T-helper 17 cell (primary cell): ENCODE data around the gene SLC23A2. TPM values are rescaled to one million over a fixed set of nuclear protein-coding genes. Genes with fewer than 3 reads are reported as not detected.
A peak's percentile ranks its signal among the peaks of the same experiment; 100 is the strongest.

Experiments used
- ATAC-seq: fragments of 150-1000 bp; cut with Tn5 transposase; 2 replicates; pipeline ENCODE4 v1.10.0; 2021; ENCODE audit warnings: mild to moderate bottlenecking, moderate library complexity
- DNase-seq, 3 donors: peaks; one replicate each; pipeline versions ENCODE4 v3.0.0 to v3.0.0-alpha.2; 2020 to 2021
- H3K9me3 ChIP-seq: one replicate; pipeline ENCODE4 v1.7.0; 2013; ENCODE audit warnings: low read length, mild to moderate bottlenecking; ENCODE audit not compliant: control insufficient read depth, poor library complexity, severe bottlenecking
- H3K27ac Mint-ChIP-seq: one replicate; pipeline ENCODE4 v1.8.0; 2022; ENCODE audit warnings: mild to moderate bottlenecking, moderate library complexity, mixed read lengths
- H3K27me3 Mint-ChIP-seq: one replicate; pipeline ENCODE4 v1.8.0; 2022; ENCODE audit warnings: mixed read lengths
- H3K36me3 Mint-ChIP-seq: one replicate; pipeline ENCODE4 v1.8.0; 2022; ENCODE audit warnings: low read depth, mixed read lengths
- H3K4me1 Mint-ChIP-seq: one replicate; pipeline ENCODE4 v1.8.0; 2022; ENCODE audit warnings: mild to moderate bottlenecking, mixed read lengths
- H3K4me3 Mint-ChIP-seq: one replicate; pipeline ENCODE4 v1.8.0; 2022; ENCODE audit warnings: mild to moderate bottlenecking, moderate library complexity, mixed read lengths
- total RNA-seq, 4 donors: library from RNA in 2 of 4; stranded (reverse) in 2 of 4; gene quantifications; one replicate each; pipeline ENCODE4 v1.2.3 and lab custom pipeline; 2022 to 2026

SLC23A2 gene
- total RNA-seq, 2 donors from 2014 or later = 18.0 to 24.4 TPM

DNA sequence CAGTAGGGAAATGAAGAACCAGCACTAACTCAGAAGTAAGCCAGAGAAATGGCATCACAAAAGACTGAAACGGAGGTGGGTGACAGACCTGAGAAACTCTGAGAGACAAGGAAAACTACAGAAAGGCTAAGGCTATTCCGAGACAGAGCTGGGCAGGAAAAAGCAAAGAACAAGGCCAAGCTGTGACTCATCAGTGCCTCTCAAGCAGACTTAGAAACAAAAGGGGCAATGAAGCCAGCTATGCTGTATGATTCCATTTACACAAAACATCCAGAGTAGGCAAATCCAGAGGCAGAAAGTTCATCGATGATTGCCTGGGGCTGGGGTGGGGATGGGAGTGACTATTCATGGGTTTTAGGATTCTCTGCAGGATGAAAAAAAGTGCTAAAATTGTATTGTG lies 50.0 kb downstream of the SLC23A2 start:
- peaks cover 4% of the 10 kb centered on the region for H3K36me3 Mint-ChIP-seq
- no peaks in the 10 kb centered on the region for H3K9me3 ChIP-seq
- H3K27ac Mint-ChIP-seq = no peak overlapping the region
- ATAC-seq = no peak
- no peak overlapping the region for H3K4me3 Mint-ChIP-seq
- no peaks in the 10 kb centered on the region for H3K27me3 Mint-ChIP-seq
- DNase-seq = no peak
- peaks cover 8% of the 10 kb centered on the region for H3K4me1 Mint-ChIP-seq

DNA sequence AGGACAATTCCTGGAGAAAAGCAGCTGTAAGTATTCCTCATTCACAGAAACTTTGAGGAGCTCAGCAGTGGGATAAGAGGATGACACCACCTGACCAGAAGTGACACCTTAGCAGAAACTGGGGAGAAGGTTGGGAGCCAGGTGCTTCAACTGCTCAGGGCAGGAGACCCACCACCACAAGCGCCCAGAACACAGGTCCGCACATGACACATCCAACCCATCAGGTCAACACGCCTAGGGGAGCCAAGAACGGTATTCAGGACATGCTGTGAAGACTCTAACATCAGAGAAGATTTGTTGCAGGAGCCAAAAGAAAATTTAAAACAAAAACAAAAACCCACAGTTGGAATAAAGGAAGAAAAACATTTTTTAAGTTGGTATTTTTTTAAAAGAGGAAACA lies 50.5 kb downstream of the SLC23A2 start:
- no peak for ATAC-seq
- H3K4me1 Mint-ChIP-seq = peaks cover 8% of the 10 kb centered on the region
- H3K4me3 Mint-ChIP-seq = no peak overlapping the region
- H3K27ac Mint-ChIP-seq = peak overlapping the region; percentile 66
- H3K27me3 Mint-ChIP-seq = no peaks in the 10 kb centered on the region
- peaks cover 4% of the 10 kb centered on the region for H3K36me3 Mint-ChIP-seq
- DNase-seq = no peak
- no peaks in the 10 kb centered on the region for H3K9me3 ChIP-seq

DNA sequence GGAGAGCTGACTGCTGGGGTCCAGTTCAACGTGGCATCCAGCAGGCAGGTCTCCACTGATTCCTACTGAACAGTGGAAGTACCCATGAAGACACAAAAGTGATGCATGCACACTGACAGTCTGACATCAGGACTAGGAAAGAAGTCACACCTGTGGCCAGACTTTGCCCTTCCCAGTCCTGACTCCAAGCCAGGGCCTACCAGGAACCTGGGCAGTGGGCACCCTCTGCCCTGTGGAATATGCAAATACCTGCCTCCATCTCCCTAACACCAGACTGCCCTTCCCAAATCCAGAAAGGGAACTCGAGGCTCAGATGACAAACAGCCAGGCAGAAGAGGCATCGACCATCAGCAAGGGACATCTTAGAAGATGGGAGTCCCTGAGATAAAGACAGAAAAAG lies 50.9 kb downstream of the SLC23A2 start:
- ATAC-seq (no peak), DNase-seq (no peak)
- H3K27me3 Mint-ChIP-seq = no peaks in the 10 kb centered on the region
- no peak overlapping the region for H3K4me3 Mint-ChIP-seq
- H3K9me3 ChIP-seq = no peaks in the 10 kb centered on the region
- peak overlapping the region; percentile 66 for H3K27ac Mint-ChIP-seq
- H3K4me1 Mint-ChIP-seq = peaks cover 8% of the 10 kb centered on the region
- H3K36me3 Mint-ChIP-seq = peaks cover 4% of the 10 kb centered on the region

DNA sequence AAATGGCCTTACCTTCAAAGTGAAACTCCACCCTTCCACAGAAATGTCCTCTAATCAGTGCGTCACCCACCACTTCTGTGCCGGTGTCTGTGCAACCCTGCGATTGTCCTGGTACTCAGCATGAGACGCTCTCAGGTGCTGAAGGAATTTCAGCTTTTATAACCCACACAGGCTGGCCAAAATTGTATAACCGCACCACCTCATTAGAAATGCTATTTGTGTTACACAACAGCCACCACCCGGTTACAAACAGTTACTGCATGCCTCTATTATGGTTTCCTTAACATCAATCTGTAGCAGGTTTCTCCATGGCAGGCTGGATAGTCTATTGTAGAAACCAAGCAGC lies 51.5 kb downstream of the SLC23A2 start:
- ATAC-seq (peak; percentile 85), DNase-seq (no peak)
- Mint-ChIP-seq H3K27me3 (no peaks in the 10 kb centered on the region), H3K36me3 (peaks cover 4% of the 10 kb centered on the region), H3K4me3 (peak overlapping the region; percentile 86), H3K4me1 (peaks cover 8% of the 10 kb centered on the region), H3K27ac (peak overlapping the region; percentile 47)
- H3K9me3 ChIP-seq = no peaks in the 10 kb centered on the region

DNA sequence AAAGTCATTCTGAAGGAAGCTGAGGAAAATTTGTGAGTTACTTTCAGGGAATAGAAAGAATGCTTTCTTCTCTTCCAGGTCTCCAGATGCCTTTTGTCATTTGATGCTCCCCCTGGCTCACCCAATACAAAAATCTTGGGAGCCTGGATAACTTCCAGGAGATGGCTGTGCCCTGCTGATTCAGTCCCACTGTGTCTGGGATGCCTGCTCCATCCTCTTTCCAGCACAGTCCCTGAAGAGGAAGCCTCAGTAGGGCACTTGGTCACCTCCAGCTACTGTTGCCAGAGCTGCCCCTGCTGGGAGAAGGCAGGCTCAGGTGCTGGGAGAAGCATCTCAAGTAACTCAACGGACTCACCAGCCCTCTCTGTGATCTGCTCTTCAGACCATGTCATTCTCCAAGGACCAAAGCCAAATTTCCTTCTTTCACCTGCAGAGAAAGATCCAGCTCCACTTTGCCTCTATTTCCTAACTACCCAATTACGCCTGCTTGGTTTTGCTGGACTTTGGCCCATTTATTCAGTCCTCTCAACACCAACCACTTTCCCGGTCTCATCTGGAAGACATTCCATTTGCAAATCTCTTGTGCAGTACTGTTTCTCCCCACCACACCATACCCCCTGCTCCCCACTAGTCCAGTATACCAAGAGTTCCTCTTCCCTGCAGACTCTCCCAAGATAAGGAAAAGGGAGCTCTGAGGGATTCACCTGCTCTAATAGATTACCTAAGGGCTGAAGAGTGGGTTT lies 53.3 kb downstream of the SLC23A2 start:
- DNase-seq (no peak), ATAC-seq (no peak)
- Mint-ChIP-seq H3K4me3 (no peak overlapping the region), H3K4me1 (peaks cover 8% of the 10 kb centered on the region), H3K27ac (no peak overlapping the region), H3K36me3 (peaks cover 4% of the 10 kb centered on the region), H3K27me3 (no peaks in the 10 kb centered on the region)
- no peaks in the 10 kb centered on the region for H3K9me3 ChIP-seq

DNA sequence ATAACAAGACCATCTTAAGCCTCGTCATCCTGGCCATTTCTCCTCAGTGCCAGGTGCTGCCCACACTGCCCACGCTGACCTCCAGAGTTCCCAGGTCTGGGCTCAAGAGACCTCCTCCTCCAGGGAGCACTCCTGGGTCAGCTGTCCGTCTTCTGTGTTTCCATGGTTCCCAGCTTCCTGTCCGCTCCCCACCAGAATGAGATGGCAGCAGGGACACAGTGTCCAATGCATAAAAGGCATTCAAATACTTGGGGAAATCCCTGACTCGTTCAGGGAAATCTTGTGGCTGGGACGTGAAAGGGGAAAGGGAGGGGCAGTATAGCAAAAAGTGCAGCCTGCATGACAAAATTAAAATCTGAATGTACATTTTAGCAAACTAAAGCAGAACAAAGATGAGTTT lies 54.3 kb downstream of the SLC23A2 start:
- no peak overlapping the region for H3K27ac Mint-ChIP-seq
- H3K4me1 Mint-ChIP-seq = peaks cover 12% of the 10 kb centered on the region
- peaks cover 4% of the 10 kb centered on the region for H3K36me3 Mint-ChIP-seq
- no peak overlapping the region for H3K4me3 Mint-ChIP-seq
- H3K27me3 Mint-ChIP-seq = no peaks in the 10 kb centered on the region
- DNase-seq (no peak), ATAC-seq (no peak)
- H3K9me3 ChIP-seq = no peaks in the 10 kb centered on the region

DNA sequence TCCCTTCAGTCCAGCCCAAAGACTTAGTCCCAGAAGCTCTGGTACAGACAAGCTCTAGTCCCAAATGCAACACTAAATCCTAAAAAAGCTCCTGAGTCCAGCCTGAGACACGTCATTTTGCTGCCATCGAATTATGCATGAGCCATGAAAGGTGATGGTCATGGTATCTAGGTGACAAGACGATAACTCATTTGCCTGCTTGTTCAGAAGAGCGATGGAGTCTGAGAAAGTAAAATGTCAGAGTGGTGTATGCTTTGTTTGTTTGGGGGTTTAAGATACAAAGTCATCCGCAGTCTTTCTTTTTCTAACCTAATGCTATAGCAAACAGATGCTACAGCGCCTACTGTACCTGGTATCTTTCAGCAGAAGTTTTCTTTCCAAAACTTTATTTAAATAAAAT lies 54.7 kb downstream of the SLC23A2 start:
- Mint-ChIP-seq H3K27me3 (no peaks in the 10 kb centered on the region), H3K4me1 (peaks cover 14% of the 10 kb centered on the region), H3K36me3 (peaks cover 4% of the 10 kb centered on the region), H3K4me3 (no peak overlapping the region), H3K27ac (no peak overlapping the region)
- no peak for ATAC-seq
- no peak for DNase-seq
- no peaks in the 10 kb centered on the region for H3K9me3 ChIP-seq

DNA sequence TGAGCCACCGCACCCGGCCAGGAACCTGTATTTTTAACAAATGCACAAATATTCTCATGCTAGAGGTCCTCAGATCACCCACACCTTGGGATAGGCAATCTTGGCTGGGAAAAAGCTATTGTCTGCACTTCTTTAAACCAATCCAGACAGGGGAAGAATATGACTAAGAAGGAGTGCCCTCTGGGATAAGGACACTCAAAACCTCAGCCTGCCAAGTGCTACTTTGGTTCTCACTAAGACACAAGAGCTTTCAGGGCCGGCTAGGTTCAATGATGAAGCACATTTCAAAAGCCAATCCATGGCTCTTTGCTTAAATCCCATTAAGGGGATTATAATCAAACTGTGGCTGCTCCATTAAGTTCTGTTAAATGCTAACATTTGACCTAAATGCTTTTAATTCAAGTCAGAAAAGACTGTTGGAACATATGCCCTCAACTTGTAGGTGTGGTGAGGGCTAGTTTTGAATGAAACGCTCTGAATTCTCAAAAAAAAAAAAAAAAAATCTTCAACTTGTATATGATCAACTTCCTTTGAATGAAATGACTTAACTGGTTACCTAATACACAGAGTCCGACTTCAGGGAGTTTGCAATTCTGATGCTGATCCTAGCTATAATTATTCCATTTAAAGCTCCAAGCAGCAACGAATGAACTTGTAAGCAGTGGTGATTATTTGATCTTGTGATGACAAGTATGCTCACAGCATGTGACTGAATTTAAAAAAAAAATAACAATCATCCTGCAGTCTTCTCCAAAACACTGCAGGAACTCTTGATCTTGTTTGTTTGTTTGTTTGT lies 56.6 kb downstream of the SLC23A2 start:
- no peak for DNase-seq
- H3K27me3 Mint-ChIP-seq = no peaks in the 10 kb centered on the region
- H3K4me1 Mint-ChIP-seq = peaks cover 12% of the 10 kb centered on the region
- no peak for ATAC-seq
- peaks cover 2% of the 10 kb centered on the region for H3K36me3 Mint-ChIP-seq
- H3K4me3 Mint-ChIP-seq = no peak overlapping the region
- peak overlapping the region; percentile 51 for H3K27ac Mint-ChIP-seq
- no peaks in the 10 kb centered on the region for H3K9me3 ChIP-seq

DNA sequence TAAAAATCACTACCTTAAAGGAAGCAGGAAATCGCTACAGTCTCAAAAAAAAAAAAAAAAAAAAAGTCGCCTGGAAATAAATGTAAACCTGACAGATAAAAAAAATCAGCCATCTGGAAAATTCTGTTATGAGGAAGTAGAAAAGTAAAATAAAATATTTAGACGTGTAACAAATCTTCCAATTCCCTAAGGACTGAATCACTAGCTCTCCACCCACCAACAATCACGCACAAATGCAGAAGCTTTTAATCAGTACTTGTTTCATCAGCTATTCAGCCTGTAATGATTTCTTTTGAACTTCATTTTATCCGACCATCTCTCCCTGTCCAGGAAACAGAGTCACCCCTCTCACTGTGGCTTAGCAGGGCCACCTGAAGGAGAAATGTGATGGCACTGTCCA lies 59.0 kb downstream of the SLC23A2 start:
- H3K4me3 Mint-ChIP-seq = no peak overlapping the region
- ATAC-seq (no peak), DNase-seq (no peak)
- H3K4me1 Mint-ChIP-seq = peaks cover 9% of the 10 kb centered on the region
- no peaks in the 10 kb centered on the region for H3K27me3 Mint-ChIP-seq
- H3K9me3 ChIP-seq = no peaks in the 10 kb centered on the region
- no peaks in the 10 kb centered on the region for H3K36me3 Mint-ChIP-seq
- no peak overlapping the region for H3K27ac Mint-ChIP-seq

DNA sequence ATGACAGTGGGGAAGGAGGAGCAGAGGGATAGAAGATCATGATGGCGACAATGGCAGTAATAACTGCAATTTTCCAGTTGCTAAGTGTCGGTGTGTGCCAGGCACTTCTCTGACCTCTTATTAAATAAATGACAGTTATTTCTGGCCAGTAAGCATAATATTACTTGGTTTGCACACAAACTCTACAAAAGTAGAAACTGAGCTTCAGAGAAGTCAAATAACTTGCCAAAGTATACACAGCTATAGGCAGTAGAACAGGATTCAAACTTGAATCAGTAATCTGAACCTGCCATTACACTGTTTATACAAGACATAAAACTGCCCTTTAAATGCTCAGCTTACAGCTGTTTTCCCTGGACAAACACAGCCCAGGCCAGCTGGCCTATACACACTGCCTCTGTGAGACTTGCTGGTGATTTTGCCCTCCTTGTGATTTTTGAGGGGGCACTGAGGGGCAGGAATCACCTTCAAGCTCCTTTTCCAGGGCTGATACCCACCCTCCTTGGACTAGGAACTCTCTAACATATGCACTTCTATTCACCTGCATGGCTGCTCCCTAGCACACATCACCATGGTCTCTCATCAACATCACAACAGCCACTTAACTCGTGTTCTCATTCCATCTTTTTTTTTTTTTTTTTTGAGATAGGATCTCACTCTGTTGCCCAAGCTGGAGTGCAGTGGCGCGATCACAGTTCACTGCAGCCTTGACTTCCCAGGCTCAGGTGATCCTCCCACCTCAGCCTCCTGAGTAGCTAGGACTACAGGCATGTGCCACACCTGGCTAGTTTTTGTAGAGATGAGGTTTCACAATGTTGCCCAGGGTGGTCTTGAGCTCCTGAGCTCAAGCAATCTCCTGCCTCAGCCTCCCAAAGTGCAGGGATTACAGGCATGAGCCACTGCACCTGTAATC lies 63.6 kb downstream of the SLC23A2 start:
- H3K4me1 Mint-ChIP-seq = peaks cover 17% of the 10 kb centered on the region
- H3K4me3 Mint-ChIP-seq = no peak overlapping the region
- H3K36me3 Mint-ChIP-seq = peaks cover 2% of the 10 kb centered on the region
- H3K9me3 ChIP-seq = no peaks in the 10 kb centered on the region
- DNase-seq (no peak), ATAC-seq (no peak)
- no peaks in the 10 kb centered on the region for H3K27me3 Mint-ChIP-seq
- H3K27ac Mint-ChIP-seq = no peak overlapping the region

DNA sequence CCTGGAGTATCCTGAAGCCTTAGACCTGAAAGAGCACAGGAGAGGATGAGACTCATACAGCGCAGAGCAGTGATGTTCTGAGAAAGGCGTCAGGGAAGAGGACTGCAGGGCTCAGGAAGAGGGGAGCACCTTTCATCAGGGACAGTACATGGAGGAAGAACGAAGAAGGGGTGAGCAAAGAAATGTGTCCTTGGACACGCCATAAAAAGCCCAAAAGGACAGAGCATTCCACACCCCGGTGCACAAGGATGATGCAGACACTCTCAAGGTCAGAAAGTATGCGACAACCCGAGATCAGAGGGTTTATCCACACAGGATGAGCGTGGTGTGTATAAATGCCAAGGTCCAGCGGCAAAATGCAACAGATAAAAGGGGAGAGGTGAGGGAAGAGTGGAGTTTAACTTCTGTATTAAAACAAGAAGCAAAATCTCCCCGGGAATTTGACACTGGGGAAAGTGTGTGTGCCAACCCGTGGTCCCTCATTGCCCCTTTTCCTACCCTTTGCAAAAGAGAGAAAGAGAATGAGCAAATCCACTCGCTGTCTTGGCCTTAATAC lies 64.4 kb downstream of the SLC23A2 start:
- Mint-ChIP-seq H3K4me1 (peaks cover 15% of the 10 kb centered on the region), H3K27me3 (no peaks in the 10 kb centered on the region), H3K36me3 (peaks cover 2% of the 10 kb centered on the region), H3K27ac (no peak overlapping the region), H3K4me3 (no peak overlapping the region)
- no peaks in the 10 kb centered on the region for H3K9me3 ChIP-seq
- DNase-seq (no peak), ATAC-seq (no peak)

DNA sequence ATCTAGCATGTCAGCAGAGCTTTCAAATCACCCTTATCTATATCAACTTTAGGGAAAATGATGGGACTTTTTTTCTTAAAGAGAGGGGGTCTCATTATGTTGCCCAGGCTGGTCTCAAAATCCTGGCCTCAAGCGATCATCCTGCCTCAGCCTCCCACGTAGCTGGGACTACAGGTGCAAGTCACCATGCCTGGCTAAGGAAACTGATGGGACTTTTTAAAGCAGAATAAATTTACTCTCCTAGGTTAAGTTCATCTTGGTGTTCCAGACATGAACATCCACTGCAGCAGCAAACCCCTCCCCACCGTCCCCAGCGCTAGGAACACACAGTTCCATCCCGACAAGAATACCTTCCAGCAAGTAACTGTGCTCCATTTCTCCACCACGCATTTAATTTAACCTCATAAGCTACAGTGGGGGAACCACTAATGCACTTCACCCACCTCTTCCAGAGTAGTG lies 64.9 kb downstream of the SLC23A2 start:
- H3K4me3 Mint-ChIP-seq = no peak overlapping the region
- no peak for ATAC-seq

DNA sequence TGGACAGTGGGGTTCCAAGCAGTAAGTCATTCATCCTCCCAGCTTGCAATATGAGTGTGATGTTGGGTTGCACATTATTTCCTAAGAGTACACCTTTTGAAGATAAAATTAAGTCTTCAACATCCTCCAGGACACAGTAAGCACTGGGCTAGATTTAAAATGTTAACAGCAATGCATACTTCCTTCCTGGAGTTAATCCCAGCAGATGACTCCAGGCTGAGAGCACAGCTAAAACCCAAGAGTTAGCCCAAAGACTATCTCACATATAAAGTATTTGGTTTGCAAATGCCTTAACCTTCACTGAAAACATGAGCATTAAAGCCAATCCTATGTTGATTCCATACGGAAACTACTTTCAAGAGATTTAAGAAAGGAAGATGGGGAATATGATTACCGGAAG lies 69.2 kb downstream of the SLC23A2 start:
- Mint-ChIP-seq H3K27ac (no peak overlapping the region), H3K36me3 (peaks cover 10% of the 10 kb centered on the region), H3K4me1 (peaks cover 20% of the 10 kb centered on the region), H3K4me3 (no peak overlapping the region), H3K27me3 (no peaks in the 10 kb centered on the region)
- H3K9me3 ChIP-seq = no peaks in the 10 kb centered on the region
- ATAC-seq (no peak), DNase-seq (no peak)

More for the DNA sequence above, 64.9 kb downstream of the SLC23A2 start:
- peaks cover 2% of the 10 kb centered on the region for H3K36me3 Mint-ChIP-seq
- no peak for DNase-seq
- H3K9me3 ChIP-seq = no peaks in the 10 kb centered on the region
- no peaks in the 10 kb centered on the region for H3K27me3 Mint-ChIP-seq
- H3K27ac Mint-ChIP-seq = no peak overlapping the region
- H3K4me1 Mint-ChIP-seq = peaks cover 12% of the 10 kb centered on the region
